Cardiac fibroblast (primary cell): ENCODE measurements around the gene ARID3A.
A peak's percentile ranks its signal among the peaks of the same experiment; 100 is the strongest.

ENCODE experiments used
- DNase-seq, 2 donors: peaks; one replicate each; pipeline versions ENCODE4 v3.0.0 to v3.0.0-alpha.2; 2010; ENCODE audit warnings: low read depth in 2 of 2
- H3K4me3 ChIP-seq, 2 donors: replicated peaks in 1 of 2; 1 replicate in 1 of 2; 2 replicates in 1 of 2; pipeline ENCODE4 v1.5.1; 2011; ENCODE audit warnings: low read depth in 2 of 2, low read length in 2 of 2, mild to moderate bottlenecking in 2 of 2, moderate library complexity in 1 of 2
- TF ChIP-seq, protein P1 (sequence below): IDR thresholded peaks from one replicate; pipeline ENCODE4 v1.5.1; 2011; ENCODE audit warnings: low read depth, mild to moderate bottlenecking, low read length, inconsistent platforms

The ARID3A gene

DNA sequence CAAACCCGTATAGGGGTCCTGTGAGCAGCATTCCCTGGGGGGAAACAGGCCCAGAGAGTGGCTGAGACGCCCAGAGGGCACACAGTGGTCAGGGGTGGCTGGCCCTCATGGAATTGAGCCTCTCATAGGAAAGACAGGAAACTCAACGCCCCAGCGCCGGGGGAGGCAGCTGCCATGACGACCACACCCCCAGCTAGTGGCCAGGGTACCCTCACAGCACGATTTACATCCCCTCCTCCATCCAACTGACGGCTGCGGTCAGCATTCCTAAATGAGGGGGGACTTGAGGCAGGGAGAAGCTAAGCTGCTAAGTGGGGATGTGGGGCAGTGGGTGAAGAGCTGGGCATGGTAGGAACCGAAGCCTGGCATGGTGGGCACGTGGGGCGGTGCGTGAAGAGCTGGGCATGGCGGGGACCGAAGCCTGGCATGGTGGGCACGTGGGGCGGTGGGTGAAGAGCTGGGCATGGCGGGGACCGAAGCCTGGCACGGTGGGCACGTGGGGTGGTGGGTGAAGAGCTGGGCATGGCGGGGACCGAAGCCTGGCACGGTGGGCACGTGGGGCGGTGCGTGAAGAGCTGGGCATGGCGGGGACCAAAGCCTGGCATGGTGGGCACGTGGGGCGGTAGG lies 42.9 kb upstream of the ARID3A start:
- TF ChIP-seq, protein P1, sequence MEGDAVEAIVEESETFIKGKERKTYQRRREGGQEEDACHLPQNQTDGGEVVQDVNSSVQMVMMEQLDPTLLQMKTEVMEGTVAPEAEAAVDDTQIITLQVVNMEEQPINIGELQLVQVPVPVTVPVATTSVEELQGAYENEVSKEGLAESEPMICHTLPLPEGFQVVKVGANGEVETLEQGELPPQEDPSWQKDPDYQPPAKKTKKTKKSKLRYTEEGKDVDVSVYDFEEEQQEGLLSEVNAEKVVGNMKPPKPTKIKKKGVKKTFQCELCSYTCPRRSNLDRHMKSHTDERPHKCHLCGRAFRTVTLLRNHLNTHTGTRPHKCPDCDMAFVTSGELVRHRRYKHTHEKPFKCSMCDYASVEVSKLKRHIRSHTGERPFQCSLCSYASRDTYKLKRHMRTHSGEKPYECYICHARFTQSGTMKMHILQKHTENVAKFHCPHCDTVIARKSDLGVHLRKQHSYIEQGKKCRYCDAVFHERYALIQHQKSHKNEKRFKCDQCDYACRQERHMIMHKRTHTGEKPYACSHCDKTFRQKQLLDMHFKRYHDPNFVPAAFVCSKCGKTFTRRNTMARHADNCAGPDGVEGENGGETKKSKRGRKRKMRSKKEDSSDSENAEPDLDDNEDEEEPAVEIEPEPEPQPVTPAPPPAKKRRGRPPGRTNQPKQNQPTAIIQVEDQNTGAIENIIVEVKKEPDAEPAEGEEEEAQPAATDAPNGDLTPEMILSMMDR: no peak
- H3K4me3 ChIP-seq: no peak overlapping the region
- no peak for DNase-seq

GRCh38 chr19:883661-884211 lies 42.1 kb upstream of the ARID3A start:
- no peak overlapping the region for H3K4me3 ChIP-seq
- TF ChIP-seq, protein P1: no peak
- DNase-seq: no peak

GRCh38 chr19:884420-885211 lies 41.2 kb upstream of the ARID3A start:
- no peak for DNase-seq
- H3K4me3 ChIP-seq: no peak overlapping the region
- TF ChIP-seq, protein P1: no peak

DNA sequence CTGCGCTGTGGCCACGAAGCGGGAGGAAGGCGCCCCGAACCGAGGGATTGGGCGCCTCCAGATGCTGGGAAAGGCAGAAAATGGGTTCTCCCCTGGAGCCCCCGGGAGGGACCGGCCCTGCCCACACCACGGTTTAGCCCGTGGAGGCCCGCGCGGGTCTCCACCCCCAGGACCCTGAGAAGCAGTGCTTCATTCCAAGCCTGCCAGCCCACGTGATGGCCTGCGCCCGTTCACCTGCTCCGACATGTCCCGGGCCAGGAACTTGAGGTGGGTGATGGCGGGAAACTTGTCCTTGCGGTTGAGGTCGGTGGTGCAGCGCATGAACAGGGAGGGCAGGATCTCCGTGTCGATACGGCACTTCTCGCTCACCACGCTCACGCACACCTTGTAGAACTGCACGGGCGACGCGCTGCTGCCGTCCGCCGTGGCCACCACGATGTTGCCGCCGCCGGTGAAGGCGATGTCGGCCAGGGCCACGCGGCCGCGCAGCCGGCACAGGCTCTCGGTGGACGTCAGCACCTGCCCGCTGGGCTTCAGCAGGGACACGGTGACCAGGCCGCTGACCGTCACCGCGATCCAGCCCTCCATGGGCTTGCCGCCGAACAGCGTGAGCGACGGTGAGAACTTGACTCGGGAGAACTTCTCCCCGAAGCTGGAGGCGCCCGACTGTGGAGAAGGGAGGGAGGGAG lies 40.2 kb upstream of the ARID3A start:
- DNase-seq: no peak
- H3K4me3 ChIP-seq: no peak overlapping the region
- TF ChIP-seq, protein P1: no peak

DNA sequence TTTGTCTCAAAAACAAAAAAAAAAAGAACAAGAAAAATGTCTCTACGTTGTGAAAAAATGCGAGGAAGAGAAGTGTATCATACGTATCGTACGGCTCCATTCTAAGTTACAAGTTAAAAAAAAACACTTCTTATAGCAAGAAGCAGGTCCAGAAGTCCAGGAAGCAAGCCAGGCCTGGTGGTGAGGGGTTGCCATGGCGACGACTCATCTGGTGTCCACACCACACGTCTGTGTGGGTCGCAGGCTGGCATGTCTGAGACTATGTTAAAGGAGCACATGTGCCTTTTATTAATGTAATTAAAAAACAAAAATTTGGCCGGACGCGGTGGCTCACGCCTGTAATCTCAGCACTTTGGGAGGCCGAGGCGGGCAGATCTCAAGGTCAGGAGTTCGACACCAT lies 38.8 kb upstream of the ARID3A start:
- TF ChIP-seq, protein P1: no peak
- no peak overlapping the region for H3K4me3 ChIP-seq
- peak; percentile 52 to 63 for DNase-seq

DNA sequence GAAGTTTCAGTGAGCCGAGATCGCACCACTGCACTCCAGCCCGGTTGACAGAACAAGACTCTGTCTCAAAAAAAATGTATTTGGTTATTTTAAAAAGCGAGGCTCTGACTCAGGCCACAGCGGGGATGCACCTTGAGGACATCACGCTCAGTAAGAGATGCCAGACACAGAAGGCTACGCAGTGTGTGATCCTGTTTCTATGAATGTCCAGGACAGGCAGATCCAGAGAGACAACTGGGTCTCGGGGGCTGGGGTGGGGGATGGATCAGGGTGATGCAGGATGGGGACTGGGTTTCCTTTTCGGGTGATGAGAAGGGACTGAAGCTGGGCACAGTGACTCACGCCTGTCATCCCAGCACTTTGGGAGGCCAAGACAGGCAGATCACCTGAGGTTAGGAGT lies 38.2 kb upstream of the ARID3A start:
- no peak for DNase-seq
- TF ChIP-seq, protein P1: no peak
- no peak overlapping the region for H3K4me3 ChIP-seq
